ENCODE measurements around the gene MAPRE3. TPM values are rescaled to one million over a fixed set of nuclear protein-coding genes. Genes with fewer than 3 reads are reported as not detected.
A peak's percentile ranks its signal among the peaks of the same experiment; 100 is the strongest.

The MAPRE3 gene
- total RNA-seq, 1 experiment from 2014 or later = 11.6 TPM

DNA sequence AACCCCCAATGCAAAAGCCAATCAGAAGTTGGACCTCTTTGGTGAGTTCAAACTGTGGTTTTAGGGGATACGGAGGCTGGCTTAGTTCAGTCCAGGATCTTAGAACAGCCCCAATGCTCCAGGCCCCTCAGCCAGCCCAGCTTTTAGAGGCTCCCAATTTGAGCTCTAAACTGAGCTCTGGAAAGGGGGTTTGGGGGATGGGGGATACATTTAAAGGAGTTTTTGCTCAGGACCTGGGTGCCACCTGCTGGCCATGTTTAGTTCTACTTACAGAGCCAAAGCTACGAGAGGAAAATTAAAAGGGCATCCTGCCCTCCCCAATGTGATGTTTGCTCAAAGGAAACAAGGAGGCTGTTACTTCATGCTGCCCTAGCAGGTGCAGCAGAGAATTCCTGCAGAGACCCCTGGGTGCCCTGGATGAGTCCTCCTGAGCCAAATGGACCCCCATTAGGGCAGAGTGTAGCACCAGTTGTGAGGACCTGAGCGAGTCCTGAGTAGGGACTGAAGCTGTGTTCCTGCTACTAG lies 46.4 kb downstream of the MAPRE3 start:
- Histone ChIP-seq H3K27me3 (ENCODE audit: control insufficient read depth, insufficient read depth, low read length) (no peaks in the 10 kb centered on the region), H3K4me3 (ENCODE audit: low read depth in 2 of 2, low read length in 2 of 2) (no peak overlapping the region), H3K36me3 (ENCODE audit: control insufficient read depth, insufficient read depth, low read length) (no peaks in the 10 kb centered on the region), H3K9me3 (ENCODE audit: control insufficient read depth, insufficient read depth, low read depth, low read length) (no peaks in the 10 kb centered on the region), H3K4me1 (ENCODE audit: control insufficient read depth, insufficient read depth, low read length) (peaks cover 14% of the 10 kb centered on the region), H3K27ac (ENCODE audit: low read length) (no peak overlapping the region)
- no TSS peak for BruUV-seq (replicated peaks)
- in situ Hi-C loops (cut with HindIII; ENCODE audit: low pct_unique_long_range_greater_than_20kb, low sequenced_read_pairs) (no loop called here), intact Hi-C loops (cut with micrococcal nuclease; ENCODE audit: unreplicated experiment) (loop anchor here (1.0 to 5.0 kb wide), 2 partner anchors 56 to 170 kb away; partner anchors contain the start of gene DPYSL5)
- POLR2A ChIA-PET = interaction anchor here (0.6 kb wide), 1 partner anchor 44 kb away, joined by 4 read pairs; no protein-coding TSS in a partner anchor
- ATAC-seq (peak; percentile 72), DNase-seq (ENCODE audit: low read depth, low spot score) (no peak)
- no peak for TF ChIP-seq TCF7L2 (IDR thresholded peaks at IDR 0.05; ENCODE audit: low read depth, low read length)
- no peak for TF ChIP-seq SIN3A (IDR thresholded peaks at IDR 0.05; ENCODE audit: borderline replicate concordance, insufficient read depth, low read depth, low read length)
- TF ChIP-seq POLR2AphosphoS5 (IDR thresholded peaks at IDR 0.05; ENCODE audit: low read depth, low read length) = no peak
- TF ChIP-seq, protein P1, sequence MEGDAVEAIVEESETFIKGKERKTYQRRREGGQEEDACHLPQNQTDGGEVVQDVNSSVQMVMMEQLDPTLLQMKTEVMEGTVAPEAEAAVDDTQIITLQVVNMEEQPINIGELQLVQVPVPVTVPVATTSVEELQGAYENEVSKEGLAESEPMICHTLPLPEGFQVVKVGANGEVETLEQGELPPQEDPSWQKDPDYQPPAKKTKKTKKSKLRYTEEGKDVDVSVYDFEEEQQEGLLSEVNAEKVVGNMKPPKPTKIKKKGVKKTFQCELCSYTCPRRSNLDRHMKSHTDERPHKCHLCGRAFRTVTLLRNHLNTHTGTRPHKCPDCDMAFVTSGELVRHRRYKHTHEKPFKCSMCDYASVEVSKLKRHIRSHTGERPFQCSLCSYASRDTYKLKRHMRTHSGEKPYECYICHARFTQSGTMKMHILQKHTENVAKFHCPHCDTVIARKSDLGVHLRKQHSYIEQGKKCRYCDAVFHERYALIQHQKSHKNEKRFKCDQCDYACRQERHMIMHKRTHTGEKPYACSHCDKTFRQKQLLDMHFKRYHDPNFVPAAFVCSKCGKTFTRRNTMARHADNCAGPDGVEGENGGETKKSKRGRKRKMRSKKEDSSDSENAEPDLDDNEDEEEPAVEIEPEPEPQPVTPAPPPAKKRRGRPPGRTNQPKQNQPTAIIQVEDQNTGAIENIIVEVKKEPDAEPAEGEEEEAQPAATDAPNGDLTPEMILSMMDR (IDR thresholded peaks at IDR 0.05) = peak; percentile 85
- CTCF ChIA-PET = interaction anchor here (0.5 to 2.5 kb wide), 15 partner anchors 19 to 177 kb away, joined by 3 to 55 read pairs (median 3); no protein-coding TSS in a partner anchor

DNA sequence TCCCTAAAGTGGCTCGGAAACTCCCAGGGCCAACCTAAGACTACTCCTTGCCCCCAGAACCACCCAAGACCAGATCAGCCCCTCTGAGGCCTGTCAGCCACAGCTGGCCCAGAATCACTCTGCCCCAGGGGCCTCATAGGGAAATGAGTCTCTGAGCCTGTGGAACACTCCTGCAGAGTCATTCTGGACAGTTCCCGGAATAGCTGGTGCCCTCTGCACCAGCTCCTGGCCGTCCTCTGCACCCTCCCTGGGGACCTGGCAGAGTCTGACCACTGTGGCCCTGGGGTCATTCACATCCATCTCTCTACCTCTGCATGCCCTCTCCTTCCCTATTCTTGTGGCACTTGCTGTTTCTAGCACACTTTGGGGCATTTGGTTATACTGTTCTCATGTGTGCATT lies 47.7 kb downstream of the MAPRE3 start:
- Histone ChIP-seq H3K27ac (ENCODE audit: low read length) (no peak overlapping the region), H3K9me3 (ENCODE audit: control insufficient read depth, insufficient read depth, low read depth, low read length) (no peaks in the 10 kb centered on the region), H3K4me3 (ENCODE audit: low read depth in 2 of 2, low read length in 2 of 2) (no peak overlapping the region), H3K4me1 (ENCODE audit: control insufficient read depth, insufficient read depth, low read length) (peaks cover 14% of the 10 kb centered on the region), H3K27me3 (ENCODE audit: control insufficient read depth, insufficient read depth, low read length) (no peaks in the 10 kb centered on the region), H3K36me3 (ENCODE audit: control insufficient read depth, insufficient read depth, low read length) (no peaks in the 10 kb centered on the region)
- in situ Hi-C loops (cut with HindIII; ENCODE audit: low pct_unique_long_range_greater_than_20kb, low sequenced_read_pairs) = no loop called here
- TF ChIP-seq, protein P1 (IDR thresholded peaks at IDR 0.05) = no peak
- TF ChIP-seq POLR2AphosphoS5 (IDR thresholded peaks at IDR 0.05; ENCODE audit: low read depth, low read length) (no peak), SIN3A (IDR thresholded peaks at IDR 0.05; ENCODE audit: borderline replicate concordance, insufficient read depth, low read depth, low read length) (no peak), REST (IDR thresholded peaks at IDR 0.05; ENCODE audit: insufficient read depth in 1 of 2, low read depth in 2 of 2, low read length in 1 of 2) (no peak), TCF7L2 (IDR thresholded peaks at IDR 0.05; ENCODE audit: low read depth, low read length) (no peak)
- no TSS peak for BruUV-seq (replicated peaks)
- DNase-seq (ENCODE audit: low read depth, low spot score) (no peak), ATAC-seq (no peak)
- ChIA-PET CTCF (interaction anchor here (0.8 to 2.5 kb wide), 3 partner anchors 56 to 172 kb away, joined by 3 to 55 read pairs (median 3); no protein-coding TSS in a partner anchor), POLR2A (interaction anchor here (0.6 kb wide), 1 partner anchor 274 kb away, joined by 3 read pairs; no protein-coding TSS in a partner anchor)
- intact Hi-C loops (cut with micrococcal nuclease; ENCODE audit: unreplicated experiment) = loop anchor here (5.0 kb wide), 1 partner anchor 171 kb away; the partner anchor contains the start of gene DPYSL5
